Measurements from ENCODE around the gene HSP90AB1. TPM values are rescaled to one million over a fixed set of nuclear protein-coding genes. Genes with fewer than 3 reads are reported as not detected.
A peak's percentile ranks its signal among the peaks of the same experiment; 100 is the strongest.

Gene HSP90AB1
- total RNA-seq, 4 donors from 2014 or later = 336 to 897 (median 564) TPM

GRCh38 chr6:44272999-44273566 lies 26.2 kb downstream of the HSP90AB1 start:
- TF ChIP-seq POLR2A (IDR thresholded peaks at IDR 0.05) = no peak
- TF ChIP-seq, protein P1, sequence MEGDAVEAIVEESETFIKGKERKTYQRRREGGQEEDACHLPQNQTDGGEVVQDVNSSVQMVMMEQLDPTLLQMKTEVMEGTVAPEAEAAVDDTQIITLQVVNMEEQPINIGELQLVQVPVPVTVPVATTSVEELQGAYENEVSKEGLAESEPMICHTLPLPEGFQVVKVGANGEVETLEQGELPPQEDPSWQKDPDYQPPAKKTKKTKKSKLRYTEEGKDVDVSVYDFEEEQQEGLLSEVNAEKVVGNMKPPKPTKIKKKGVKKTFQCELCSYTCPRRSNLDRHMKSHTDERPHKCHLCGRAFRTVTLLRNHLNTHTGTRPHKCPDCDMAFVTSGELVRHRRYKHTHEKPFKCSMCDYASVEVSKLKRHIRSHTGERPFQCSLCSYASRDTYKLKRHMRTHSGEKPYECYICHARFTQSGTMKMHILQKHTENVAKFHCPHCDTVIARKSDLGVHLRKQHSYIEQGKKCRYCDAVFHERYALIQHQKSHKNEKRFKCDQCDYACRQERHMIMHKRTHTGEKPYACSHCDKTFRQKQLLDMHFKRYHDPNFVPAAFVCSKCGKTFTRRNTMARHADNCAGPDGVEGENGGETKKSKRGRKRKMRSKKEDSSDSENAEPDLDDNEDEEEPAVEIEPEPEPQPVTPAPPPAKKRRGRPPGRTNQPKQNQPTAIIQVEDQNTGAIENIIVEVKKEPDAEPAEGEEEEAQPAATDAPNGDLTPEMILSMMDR (IDR thresholded peaks at IDR 0.05) = no peak
- Histone ChIP-seq H3K4me1 (peaks cover 0 to 6% of the 10 kb centered on the region in 2 donors), H3K9me3 (no peaks in the 10 kb centered on the region), H3K27ac (no peak overlapping the region), H3K4me3 (no peak overlapping the region), H3K36me3 (no peaks in the 10 kb centered on the region), H3K27me3 (peaks cover 12 to 18% of the 10 kb centered on the region in 2 donors)
- no peak for DNase-seq
- intact Hi-C loops (cut with DNase I; ENCODE audit: low total_unique reads) = no loop called here

DNA sequence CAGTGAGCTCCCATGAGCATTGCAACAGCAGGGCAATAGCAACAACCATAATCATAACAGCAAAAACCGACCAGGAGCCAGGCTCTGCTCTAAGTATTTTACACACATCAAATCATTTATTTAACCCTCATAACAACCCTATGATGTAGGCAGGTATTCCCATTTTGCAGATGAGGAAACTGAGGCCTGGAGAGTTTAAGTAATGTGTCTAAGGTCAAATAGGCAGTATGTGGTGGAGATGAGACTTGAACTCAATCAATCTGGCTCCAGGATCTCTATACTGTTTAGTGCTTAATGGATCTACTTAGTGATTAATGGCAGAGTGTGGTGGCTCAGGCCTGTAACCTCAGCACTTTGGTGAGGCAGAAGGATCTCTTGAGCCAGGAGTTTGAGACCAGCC lies 26.7 kb downstream of the HSP90AB1 start:
- no peaks in the 10 kb centered on the region for H3K9me3 ChIP-seq
- no peak overlapping the region for H3K27ac ChIP-seq
- TF ChIP-seq, protein P1 (IDR thresholded peaks at IDR 0.05) = no peak
- TF ChIP-seq POLR2A (IDR thresholded peaks at IDR 0.05) = no peak
- peaks cover 12 to 18% of the 10 kb centered on the region in 2 donors for H3K27me3 ChIP-seq
- DNase-seq = no peak
- no peak overlapping the region for H3K4me3 ChIP-seq
- H3K4me1 ChIP-seq = peaks cover 0 to 6% of the 10 kb centered on the region in 2 donors
- intact Hi-C loops (cut with DNase I; ENCODE audit: low total_unique reads) = no loop called here
- H3K36me3 ChIP-seq = no peaks in the 10 kb centered on the region

GRCh38 chr6:44275271-44275748 lies 28.4 kb downstream of the HSP90AB1 start:
- Histone ChIP-seq H3K27ac (no peak overlapping the region), H3K4me1 (peaks cover 0 to 4% of the 10 kb centered on the region in 2 donors), H3K36me3 (no peaks in the 10 kb centered on the region), H3K9me3 (no peaks in the 10 kb centered on the region), H3K27me3 (peaks cover 12% of the 10 kb centered on the region in 2 donors), H3K4me3 (no peak overlapping the region)
- intact Hi-C loops (cut with DNase I; ENCODE audit: low total_unique reads) = no loop called here
- no peak for DNase-seq
- TF ChIP-seq, protein P1 (IDR thresholded peaks at IDR 0.05) = no peak
- TF ChIP-seq POLR2A (IDR thresholded peaks at IDR 0.05) = no peak

GRCh38 chr6:44275749-44276648 lies 29.1 kb downstream of the HSP90AB1 start:
- Histone ChIP-seq H3K27me3 (peaks cover 10 to 12% of the 10 kb centered on the region in 2 donors), H3K27ac (no peak overlapping the region), H3K4me1 (no peaks in the 10 kb centered on the region), H3K9me3 (no peaks in the 10 kb centered on the region), H3K36me3 (no peaks in the 10 kb centered on the region), H3K4me3 (peak overlapping the region in 1 of 2 donors; percentile 23)
- DNase-seq = no peak
- no peak for TF ChIP-seq POLR2A (IDR thresholded peaks at IDR 0.05)
- TF ChIP-seq, protein P1 (IDR thresholded peaks at IDR 0.05) = no peak
- intact Hi-C loops (cut with DNase I; ENCODE audit: low total_unique reads) = no loop called here
